LNCaP clone FGC (cell line): ENCODE results near the gene HOXB13.

Experiments used
- DNase-seq: peaks from one replicate; pipeline ENCODE4 v3.0.0-alpha.2; 2011; ENCODE audit warnings: low read depth
- H3K4me3 ChIP-seq: 2 replicates; pipeline ENCODE4 v1.5.1; 2011; ENCODE audit warnings: mild to moderate bottlenecking, low read depth, low read length, control low read depth
- TF ChIP-seq, protein P1 (sequence below): IDR thresholded peaks from 2 replicates; pipeline ENCODE4 v1.5.1; 2012; ENCODE audit warnings: mild to moderate bottlenecking; ENCODE audit not compliant: control insufficient read depth, insufficient read depth; ENCODE audit errors: extremely low read depth

The HOXB13 gene

DNA sequence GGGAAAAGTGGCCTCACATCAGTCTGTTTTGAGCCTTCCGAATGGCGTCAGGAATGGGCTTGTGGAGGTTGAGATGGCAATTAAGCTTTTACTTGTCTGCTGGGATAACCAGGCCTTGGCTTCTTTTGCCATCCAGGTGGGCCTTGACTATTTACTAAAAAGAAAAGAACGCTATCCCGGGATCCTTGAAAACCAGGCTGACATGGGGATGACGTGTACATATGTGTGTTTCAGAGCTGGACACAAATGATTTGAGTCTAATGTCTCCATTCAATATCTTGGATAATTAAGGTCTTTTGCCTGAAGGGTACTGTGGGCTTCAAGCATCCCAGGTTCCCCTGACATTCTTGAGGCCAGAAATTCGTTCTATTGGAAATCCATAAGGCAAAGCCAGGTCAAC lies 32.6 kb upstream of the HOXB13 start:
- H3K4me3 ChIP-seq: no peak overlapping the region
- TF ChIP-seq, protein P1, sequence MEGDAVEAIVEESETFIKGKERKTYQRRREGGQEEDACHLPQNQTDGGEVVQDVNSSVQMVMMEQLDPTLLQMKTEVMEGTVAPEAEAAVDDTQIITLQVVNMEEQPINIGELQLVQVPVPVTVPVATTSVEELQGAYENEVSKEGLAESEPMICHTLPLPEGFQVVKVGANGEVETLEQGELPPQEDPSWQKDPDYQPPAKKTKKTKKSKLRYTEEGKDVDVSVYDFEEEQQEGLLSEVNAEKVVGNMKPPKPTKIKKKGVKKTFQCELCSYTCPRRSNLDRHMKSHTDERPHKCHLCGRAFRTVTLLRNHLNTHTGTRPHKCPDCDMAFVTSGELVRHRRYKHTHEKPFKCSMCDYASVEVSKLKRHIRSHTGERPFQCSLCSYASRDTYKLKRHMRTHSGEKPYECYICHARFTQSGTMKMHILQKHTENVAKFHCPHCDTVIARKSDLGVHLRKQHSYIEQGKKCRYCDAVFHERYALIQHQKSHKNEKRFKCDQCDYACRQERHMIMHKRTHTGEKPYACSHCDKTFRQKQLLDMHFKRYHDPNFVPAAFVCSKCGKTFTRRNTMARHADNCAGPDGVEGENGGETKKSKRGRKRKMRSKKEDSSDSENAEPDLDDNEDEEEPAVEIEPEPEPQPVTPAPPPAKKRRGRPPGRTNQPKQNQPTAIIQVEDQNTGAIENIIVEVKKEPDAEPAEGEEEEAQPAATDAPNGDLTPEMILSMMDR: no peak
- DNase-seq: no peak

DNA sequence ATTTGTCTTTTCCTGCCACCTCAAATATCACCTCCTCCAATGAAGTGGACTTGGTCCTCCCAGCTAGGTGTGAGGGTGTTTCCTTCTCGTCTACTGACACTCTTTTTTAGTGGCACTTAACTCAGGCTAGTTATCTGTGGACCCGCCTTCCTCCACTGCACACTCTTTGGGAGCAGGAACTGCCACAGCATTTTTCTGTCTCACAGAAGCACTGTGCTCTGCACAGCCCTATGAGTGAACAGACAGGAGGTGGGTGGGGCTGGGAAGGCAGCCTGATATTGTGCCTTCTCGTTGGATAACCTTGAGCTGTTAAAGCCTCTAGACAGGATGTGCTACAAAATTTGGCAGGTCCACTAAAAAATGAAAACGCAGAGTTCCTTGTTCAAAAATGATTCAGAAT lies 31.9 kb upstream of the HOXB13 start:
- TF ChIP-seq, protein P1: no peak
- H3K4me3 ChIP-seq: no peak overlapping the region
- DNase-seq: peak; percentile 83

DNA sequence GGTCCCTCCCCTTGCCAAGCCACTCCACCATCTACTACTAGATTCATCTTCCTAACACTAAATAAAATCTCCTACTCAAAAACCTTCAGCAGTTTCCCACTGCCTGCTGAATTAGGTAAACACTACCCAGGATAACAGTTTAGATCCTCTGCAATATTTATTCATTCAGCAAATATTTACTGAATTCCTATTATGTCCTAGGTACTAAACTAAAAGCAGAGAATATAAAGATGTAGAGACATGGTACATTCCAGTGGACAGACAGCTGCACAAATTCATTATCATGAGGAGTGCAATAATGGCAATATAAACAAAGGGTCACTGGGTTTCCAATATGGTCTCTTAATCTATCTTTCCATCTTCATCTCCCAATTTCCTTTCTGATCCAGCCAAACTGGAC lies 30.7 kb upstream of the HOXB13 start:
- peak; percentile 79 for DNase-seq
- TF ChIP-seq, protein P1: no peak
- no peak overlapping the region for H3K4me3 ChIP-seq

DNA sequence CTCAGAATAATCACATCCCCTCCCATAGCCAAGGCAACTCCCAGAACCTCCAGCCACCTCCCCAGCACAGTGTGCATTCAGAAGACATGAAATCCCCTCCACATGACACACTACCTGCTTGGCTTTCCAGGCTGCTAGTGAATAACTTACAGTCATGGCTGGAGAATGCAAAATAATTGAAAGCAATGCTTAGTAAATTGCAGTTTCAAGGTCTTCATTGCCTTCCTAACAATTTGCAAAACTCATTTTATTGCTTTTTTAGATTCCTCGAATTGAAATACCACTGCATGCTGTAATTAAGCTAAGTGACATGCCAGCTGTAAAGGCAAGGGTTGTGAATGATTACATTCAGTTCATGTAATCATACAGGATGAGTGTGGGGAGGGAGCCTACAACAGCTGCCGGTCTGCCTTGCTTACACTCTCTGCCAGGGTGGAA lies 29.0 kb upstream of the HOXB13 start:
- H3K4me3 ChIP-seq: peak overlapping the region; percentile 15; the same call in 1 of the 2 replicates
- TF ChIP-seq, protein P1: no peak
- DNase-seq: no peak

DNA sequence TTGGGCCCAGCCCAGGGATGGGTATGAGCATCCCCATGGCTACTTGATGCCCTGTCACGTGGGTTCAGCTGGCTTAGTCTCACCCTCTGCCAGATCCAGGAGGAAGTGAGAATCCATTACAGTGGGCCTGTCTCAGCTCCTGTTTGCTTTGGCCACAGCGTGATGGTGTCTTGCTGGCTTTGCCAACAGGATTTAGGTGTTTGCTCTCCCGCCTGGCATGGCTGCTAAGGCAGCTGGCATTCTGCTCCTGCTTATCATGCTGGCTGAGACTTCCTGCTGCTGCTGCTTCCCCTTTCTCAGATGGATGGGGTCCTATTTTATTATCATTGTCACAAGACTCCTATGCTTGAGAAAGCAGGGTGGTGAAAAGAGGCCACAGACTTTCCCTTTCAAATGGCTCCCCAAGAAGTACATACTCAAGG lies 28.3 kb upstream of the HOXB13 start:
- H3K4me3 ChIP-seq: peak overlapping the region; percentile 15; the same call in 1 of the 2 replicates
- peak; percentile 99 for DNase-seq
- TF ChIP-seq, protein P1: no peak

DNA sequence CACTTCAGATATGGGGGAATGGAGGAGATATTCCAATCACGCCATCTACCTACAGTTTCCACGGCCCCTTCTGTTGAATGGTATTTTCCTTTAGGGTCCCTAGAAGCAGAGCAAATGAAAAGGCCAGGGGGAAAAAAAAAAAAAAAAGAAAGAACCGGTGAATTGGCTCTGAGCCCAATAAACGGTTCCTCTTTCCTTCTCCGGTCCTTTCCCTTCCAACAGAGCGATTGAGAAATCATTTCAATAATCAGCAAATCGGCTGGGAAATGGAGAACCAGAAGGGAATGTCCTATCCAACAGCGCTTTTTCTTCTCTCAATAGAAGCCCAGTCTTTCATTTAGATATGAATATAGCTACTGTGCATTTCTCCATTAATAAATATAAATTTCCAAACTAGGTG lies 26.8 kb upstream of the HOXB13 start:
- no peak overlapping the region for H3K4me3 ChIP-seq
- TF ChIP-seq, protein P1: no peak
- DNase-seq: no peak

DNA sequence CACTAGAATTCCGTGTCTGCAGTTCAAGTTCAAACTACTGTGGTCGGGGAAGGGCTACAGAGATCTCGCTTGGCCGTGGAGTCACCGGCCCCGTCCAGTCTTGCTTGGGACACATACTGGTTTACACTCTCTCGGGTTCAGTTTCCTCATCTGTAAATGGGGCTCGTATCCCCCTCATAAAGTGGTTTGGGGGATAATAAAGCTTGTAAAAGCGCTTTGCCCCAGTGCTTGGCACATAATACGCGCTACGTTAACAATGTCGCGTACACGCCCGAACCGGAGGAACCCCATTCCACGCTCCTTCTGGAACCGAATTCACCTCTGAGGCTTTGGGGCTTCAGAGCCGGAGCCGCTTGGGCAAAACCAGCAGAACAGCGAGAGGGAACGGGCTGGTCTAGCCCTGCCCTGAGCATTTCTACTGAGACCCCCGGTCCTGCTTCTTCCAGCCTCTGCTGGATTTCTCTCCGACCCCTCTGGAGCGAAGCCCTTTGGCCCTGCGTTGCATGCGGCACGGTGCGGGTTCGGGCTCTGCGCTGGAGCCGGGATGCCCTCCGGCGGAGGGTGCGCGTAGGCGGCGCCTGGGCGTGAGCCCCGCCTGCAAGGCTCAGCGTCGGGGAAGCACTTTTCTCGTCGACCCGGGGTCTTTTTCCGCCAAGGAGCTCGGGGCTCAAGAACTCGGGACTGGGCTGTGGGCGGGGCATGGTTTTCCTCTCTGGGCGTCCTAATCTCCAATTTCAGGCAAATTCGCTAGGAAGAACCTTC lies 26.1 kb upstream of the HOXB13 start:
- DNase-seq: no peak
- no peak overlapping the region for H3K4me3 ChIP-seq
- TF ChIP-seq, protein P1: no peak
